ENCODE measurements around the gene ACOX2. TPM values are rescaled to one million over a fixed set of nuclear protein-coding genes. Genes with fewer than 3 reads are reported as not detected.

The ACOX2 gene
- total RNA-seq, 6 experiments from 2014 or later, result 9.7 to 15.4 (median 11.8) TPM

GRCh38 chr3:58485801-58486435 is 51.1 kb downstream of the ACOX2 start:
- peaks cover 31% of the 10 kb centered on the region for H3K4me1 Mint-ChIP-seq (ENCODE audit: low read depth)
- peaks cover 5% of the 10 kb centered on the region; the same call in 1 of the 2 replicates for H3K27me3 Mint-ChIP-seq (ENCODE audit: insufficient read depth)
- H3K9me3 Mint-ChIP-seq, result peaks cover under 1% of the 10 kb centered on the region; the same call in 1 of the 2 replicates
- TF ChIP-seq, protein P1, sequence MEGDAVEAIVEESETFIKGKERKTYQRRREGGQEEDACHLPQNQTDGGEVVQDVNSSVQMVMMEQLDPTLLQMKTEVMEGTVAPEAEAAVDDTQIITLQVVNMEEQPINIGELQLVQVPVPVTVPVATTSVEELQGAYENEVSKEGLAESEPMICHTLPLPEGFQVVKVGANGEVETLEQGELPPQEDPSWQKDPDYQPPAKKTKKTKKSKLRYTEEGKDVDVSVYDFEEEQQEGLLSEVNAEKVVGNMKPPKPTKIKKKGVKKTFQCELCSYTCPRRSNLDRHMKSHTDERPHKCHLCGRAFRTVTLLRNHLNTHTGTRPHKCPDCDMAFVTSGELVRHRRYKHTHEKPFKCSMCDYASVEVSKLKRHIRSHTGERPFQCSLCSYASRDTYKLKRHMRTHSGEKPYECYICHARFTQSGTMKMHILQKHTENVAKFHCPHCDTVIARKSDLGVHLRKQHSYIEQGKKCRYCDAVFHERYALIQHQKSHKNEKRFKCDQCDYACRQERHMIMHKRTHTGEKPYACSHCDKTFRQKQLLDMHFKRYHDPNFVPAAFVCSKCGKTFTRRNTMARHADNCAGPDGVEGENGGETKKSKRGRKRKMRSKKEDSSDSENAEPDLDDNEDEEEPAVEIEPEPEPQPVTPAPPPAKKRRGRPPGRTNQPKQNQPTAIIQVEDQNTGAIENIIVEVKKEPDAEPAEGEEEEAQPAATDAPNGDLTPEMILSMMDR (IDR thresholded peaks at IDR 0.05), result no peak
- no peak for DNase-seq
- no peak overlapping the region for H3K4me3 Mint-ChIP-seq
- no peaks in the 10 kb centered on the region for H3K36me3 Mint-ChIP-seq (ENCODE audit: low read depth)
- H3K27ac Mint-ChIP-seq, result no peak overlapping the region; the same call in 1 of the 2 replicates

DNA sequence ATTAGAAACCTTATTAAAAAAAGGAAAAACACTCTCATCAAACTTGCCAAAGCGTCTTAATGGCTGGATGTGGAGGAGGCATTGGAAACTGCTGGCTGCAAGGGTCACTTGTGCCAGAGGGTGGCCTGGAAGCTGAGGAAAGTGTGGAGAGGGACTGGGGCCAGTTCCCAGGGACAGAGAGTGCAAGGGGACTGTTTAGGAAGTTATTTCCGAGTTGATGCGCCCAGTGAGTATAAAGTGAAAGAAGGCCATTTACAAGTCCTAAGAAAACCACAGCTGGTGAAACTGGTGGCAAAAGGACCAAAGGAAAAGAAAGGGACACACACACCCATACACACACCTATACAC is 52.3 kb downstream of the ACOX2 start:
- H3K4me1 Mint-ChIP-seq (ENCODE audit: low read depth), result peaks cover 24% of the 10 kb centered on the region
- no peak overlapping the region for H3K27ac Mint-ChIP-seq
- H3K4me3 Mint-ChIP-seq, result no peak overlapping the region
- H3K9me3 Mint-ChIP-seq, result peaks cover 11% of the 10 kb centered on the region; the same call in 1 of the 2 replicates
- TF ChIP-seq, protein P1 (IDR thresholded peaks at IDR 0.05), result no peak
- H3K27me3 Mint-ChIP-seq (ENCODE audit: insufficient read depth), result peaks cover 10% of the 10 kb centered on the region; the same call in 1 of the 2 replicates
- DNase-seq, result no peak
- H3K36me3 Mint-ChIP-seq (ENCODE audit: low read depth), result peaks cover 4% of the 10 kb centered on the region; the same call in 1 of the 2 replicates

DNA sequence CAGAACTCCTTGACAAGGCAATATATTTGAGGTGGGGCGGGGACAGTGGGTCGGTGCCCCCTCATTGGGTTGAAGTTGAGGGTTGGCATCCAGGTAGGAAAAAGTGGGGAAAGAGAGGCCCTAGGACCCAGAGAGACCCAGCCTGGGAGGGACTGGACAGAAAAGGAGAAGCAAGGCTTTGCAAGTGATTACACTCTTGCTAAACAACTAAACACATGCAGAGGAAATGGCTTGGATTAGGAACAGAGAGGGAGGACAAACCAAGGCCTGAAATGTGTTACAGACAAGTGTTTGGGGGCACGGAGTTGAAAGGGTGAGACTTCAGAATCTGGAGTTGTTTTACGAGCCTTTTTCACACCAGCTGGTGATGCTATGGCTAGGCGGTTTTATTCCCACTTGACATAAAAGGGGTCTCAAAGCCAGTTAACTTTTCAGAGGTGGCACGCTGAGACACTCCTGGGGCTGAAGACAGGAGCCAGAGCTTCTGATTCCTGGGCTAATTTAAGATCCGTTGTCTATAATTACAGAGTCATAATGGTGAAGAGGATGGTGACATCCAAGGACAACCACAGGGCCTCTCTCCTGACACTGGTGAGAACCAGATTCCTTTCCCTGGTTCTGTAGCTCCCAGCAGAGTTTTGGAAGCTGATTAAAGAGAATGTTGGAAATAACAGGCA is 52.8 kb downstream of the ACOX2 start:
- no peak for DNase-seq
- Mint-ChIP-seq H3K36me3 (ENCODE audit: low read depth) (peaks cover 7% of the 10 kb centered on the region; the same call in 1 of the 2 replicates), H3K4me1 (ENCODE audit: low read depth) (peaks cover 23% of the 10 kb centered on the region), H3K9me3 (peaks cover 14% of the 10 kb centered on the region; the same call in 1 of the 2 replicates), H3K4me3 (no peak overlapping the region), H3K27ac (no peak overlapping the region), H3K27me3 (ENCODE audit: insufficient read depth) (peaks cover 10% of the 10 kb centered on the region; the same call in 1 of the 2 replicates)
- TF ChIP-seq, protein P1 (IDR thresholded peaks at IDR 0.05), result no peak

DNA sequence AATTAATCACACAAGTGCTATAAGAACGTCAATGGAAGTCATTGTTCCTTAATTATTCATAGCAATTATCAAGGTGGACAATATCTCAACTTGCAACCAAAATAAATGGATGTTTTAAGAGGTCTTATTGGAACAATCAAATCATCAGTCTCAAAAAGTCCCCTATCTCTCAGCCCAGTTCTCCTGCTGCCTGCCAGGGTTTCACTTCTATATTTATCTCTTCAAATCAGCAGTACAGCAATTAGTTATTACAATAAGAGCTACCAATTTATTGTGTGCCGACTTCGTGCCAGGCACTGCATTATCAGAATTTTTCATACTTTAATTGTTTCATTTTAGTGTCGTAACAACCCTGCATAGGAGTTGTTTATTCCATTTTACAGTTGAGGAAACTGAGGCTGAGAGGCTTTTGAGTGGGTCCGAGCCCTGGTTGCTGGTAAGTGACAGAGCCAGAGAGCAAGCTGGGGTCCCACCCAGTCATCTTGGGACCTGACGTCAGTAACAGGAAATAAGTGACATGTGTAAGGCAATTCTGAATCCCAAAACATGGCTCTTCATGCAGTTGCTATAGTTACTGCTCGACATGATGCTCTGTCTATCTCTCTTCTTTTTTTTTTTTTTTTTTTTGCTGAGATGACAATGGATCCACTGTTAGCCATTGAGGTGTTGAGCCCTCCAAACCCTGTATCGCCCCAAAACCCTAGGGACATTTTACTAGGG is 53.9 kb downstream of the ACOX2 start:
- no peak for DNase-seq
- Mint-ChIP-seq H3K27ac (no peak overlapping the region), H3K4me1 (ENCODE audit: low read depth) (peaks cover 23% of the 10 kb centered on the region), H3K4me3 (no peak overlapping the region), H3K36me3 (ENCODE audit: low read depth) (peaks cover 7% of the 10 kb centered on the region; the same call in 1 of the 2 replicates), H3K9me3 (peaks cover 14% of the 10 kb centered on the region; the same call in 1 of the 2 replicates), H3K27me3 (ENCODE audit: insufficient read depth) (peaks cover 16% of the 10 kb centered on the region)
- TF ChIP-seq, protein P1 (IDR thresholded peaks at IDR 0.05), result no peak

- TF ChIP-seq, protein P1 (IDR thresholded peaks at IDR 0.05), result no peak
- H3K27me3 Mint-ChIP-seq (ENCODE audit: insufficient read depth), result peaks cover 22% of the 10 kb centered on the region
- H3K9me3 Mint-ChIP-seq, result peaks cover 14% of the 10 kb centered on the region; the same call in 1 of the 2 replicates
- no peak overlapping the region for H3K4me3 Mint-ChIP-seq
- no peak for DNase-seq
- peaks cover 7% of the 10 kb centered on the region; the same call in 1 of the 2 replicates for H3K36me3 Mint-ChIP-seq (ENCODE audit: low read depth)
- no peaks in the 10 kb centered on the region for H3K4me1 Mint-ChIP-seq (ENCODE audit: low read depth)
- no peak overlapping the region for H3K27ac Mint-ChIP-seq
These were observed 56.7 kb downstream of the ACOX2 start for GRCh38 chr3:58480309-58480708.

Measured in HFFc6 (cell line).